ENCODE data around the gene PTPN20. TPM values are rescaled to one million over a fixed set of nuclear protein-coding genes. Genes with fewer than 3 reads are reported as not detected.

PTPN20 gene
- total and polyA plus RNA-seq, 8 donors = 3.2 to 7.1 (median 4.2) TPM

GRCh38 chr10:47035819-47036337 is 124.7 kb downstream of the PTPN20 start:
- no peaks in the 10 kb centered on the region for H3K27me3 ChIP-seq
- DNase-seq (peak in 2 of 4 donors; percentile 12 to 55), ATAC-seq (no peak)
- intact Hi-C loops (cut with DNase I) = no loop called here
- no peaks in the 10 kb centered on the region for H3K4me1 ChIP-seq
- no peak for TF ChIP-seq CTCF (IDR thresholded peaks at IDR 0.05)
- H3K9me3 ChIP-seq = no peaks in the 10 kb centered on the region
- H3K27ac ChIP-seq = no peak overlapping the region
- no peaks in the 10 kb centered on the region for H3K36me3 ChIP-seq
- no peak overlapping the region for H3K4me3 ChIP-seq

- H3K4me3 ChIP-seq = no peak overlapping the region
- H3K36me3 ChIP-seq = no peaks in the 10 kb centered on the region
- no peaks in the 10 kb centered on the region for H3K4me1 ChIP-seq
- no peaks in the 10 kb centered on the region for H3K9me3 ChIP-seq
- DNase-seq (no peak), ATAC-seq (no peak)
- no peak for TF ChIP-seq CTCF (IDR thresholded peaks at IDR 0.05)
- intact Hi-C loops (cut with DNase I) = no loop called here
- no peaks in the 10 kb centered on the region for H3K27me3 ChIP-seq
- H3K27ac ChIP-seq = no peak overlapping the region
Observed at GRCh38 chr10:47036771-47037170, 125.5 kb downstream of the PTPN20 start.

- DNase-seq (peak in 1 of 4 donors; percentile 10), ATAC-seq (no peak)
- Histone ChIP-seq H3K36me3 (no peaks in the 10 kb centered on the region), H3K9me3 (no peaks in the 10 kb centered on the region), H3K27ac (no peak overlapping the region), H3K27me3 (no peaks in the 10 kb centered on the region), H3K4me1 (no peaks in the 10 kb centered on the region), H3K4me3 (no peak overlapping the region)
- intact Hi-C loops (cut with DNase I) = no loop called here
- TF ChIP-seq CTCF (IDR thresholded peaks at IDR 0.05) = no peak
Observed at GRCh38 chr10:47037654-47038425, 126.6 kb downstream of the PTPN20 start.

GRCh38 chr10:47038881-47039561 is 127.8 kb downstream of the PTPN20 start:
- TF ChIP-seq CTCF (IDR thresholded peaks at IDR 0.05) = no peak
- Histone ChIP-seq H3K27ac (no peak overlapping the region), H3K27me3 (no peaks in the 10 kb centered on the region), H3K36me3 (no peaks in the 10 kb centered on the region), H3K4me3 (no peak overlapping the region), H3K9me3 (no peaks in the 10 kb centered on the region), H3K4me1 (no peaks in the 10 kb centered on the region)
- ATAC-seq = no peak
- intact Hi-C loops (cut with DNase I) = no loop called here
- peak in 1 of 4 donors; percentile 16 for DNase-seq

- ATAC-seq = no peak
- no peaks in the 10 kb centered on the region for H3K9me3 ChIP-seq
- peak in 1 of 4 donors; percentile 24 for DNase-seq
- no peaks in the 10 kb centered on the region for H3K4me1 ChIP-seq
- no peak for TF ChIP-seq CTCF (IDR thresholded peaks at IDR 0.05)
- H3K4me3 ChIP-seq = no peak overlapping the region
- intact Hi-C loops (cut with DNase I) = no loop called here
- no peaks in the 10 kb centered on the region for H3K36me3 ChIP-seq
- H3K27me3 ChIP-seq = no peaks in the 10 kb centered on the region
- H3K27ac ChIP-seq = no peak overlapping the region
Observed at GRCh38 chr10:47039562-47039913, 128.3 kb downstream of the PTPN20 start.
